ENCODE data around the gene RBFOX1. TPM values are rescaled to one million over a fixed set of nuclear protein-coding genes. Genes with fewer than 3 reads are reported as not detected.

The RBFOX1 gene
- total RNA-seq, 2 experiments from 2014 or later = not detected

- no peaks in the 10 kb centered on the region for H3K36me3 Mint-ChIP-seq (ENCODE audit: low read depth)
- H3K4me1 Mint-ChIP-seq = no peaks in the 10 kb centered on the region
- H3K9me3 Mint-ChIP-seq = peaks cover 41% of the 10 kb centered on the region
- H3K4me3 Mint-ChIP-seq = no peak overlapping the region
- DNase-seq = no peak
- ChIA-PET CTCF (no interaction called here), POLR2A (no interaction called here)
- no peak overlapping the region for H3K27ac Mint-ChIP-seq
- no peaks in the 10 kb centered on the region for H3K27me3 Mint-ChIP-seq
Measured at GRCh38 chr16:7393680-7394079, 61.0 kb downstream of the RBFOX1 start.

GRCh38 chr16:7394720-7395336, 62.2 kb downstream of the RBFOX1 start:
- ChIA-PET POLR2A (no interaction called here), CTCF (no interaction called here)
- no peak overlapping the region for H3K4me3 Mint-ChIP-seq
- no peaks in the 10 kb centered on the region for H3K36me3 Mint-ChIP-seq (ENCODE audit: low read depth)
- no peaks in the 10 kb centered on the region for H3K27me3 Mint-ChIP-seq
- DNase-seq = no peak
- H3K4me1 Mint-ChIP-seq = no peaks in the 10 kb centered on the region
- peaks cover 39% of the 10 kb centered on the region for H3K9me3 Mint-ChIP-seq
- H3K27ac Mint-ChIP-seq = no peak overlapping the region

- Mint-ChIP-seq H3K4me1 (no peaks in the 10 kb centered on the region), H3K27ac (no peak overlapping the region), H3K9me3 (peaks cover 24% of the 10 kb centered on the region), H3K27me3 (no peaks in the 10 kb centered on the region), H3K36me3 (ENCODE audit: low read depth) (no peaks in the 10 kb centered on the region), H3K4me3 (no peak overlapping the region)
- CTCF ChIA-PET = no interaction called here
- no peak for DNase-seq
- POLR2A ChIA-PET = no interaction called here
Measured at GRCh38 chr16:7397901-7398300, 65.3 kb downstream of the RBFOX1 start.

GRCh38 chr16:7398536-7398935, 65.9 kb downstream of the RBFOX1 start:
- Mint-ChIP-seq H3K27ac (no peak overlapping the region), H3K4me3 (no peak overlapping the region), H3K36me3 (ENCODE audit: low read depth) (no peaks in the 10 kb centered on the region), H3K4me1 (no peaks in the 10 kb centered on the region), H3K27me3 (no peaks in the 10 kb centered on the region), H3K9me3 (peaks cover 22% of the 10 kb centered on the region)
- no peak for DNase-seq
- ChIA-PET CTCF (no interaction called here), POLR2A (no interaction called here)

GRCh38 chr16:7399296-7399695, 66.7 kb downstream of the RBFOX1 start:
- Mint-ChIP-seq H3K27ac (no peak overlapping the region), H3K27me3 (no peaks in the 10 kb centered on the region), H3K36me3 (ENCODE audit: low read depth) (no peaks in the 10 kb centered on the region), H3K4me3 (no peak overlapping the region), H3K9me3 (peaks cover 18% of the 10 kb centered on the region), H3K4me1 (no peaks in the 10 kb centered on the region)
- CTCF ChIA-PET = no interaction called here
- no peak for DNase-seq
- POLR2A ChIA-PET = no interaction called here

- Mint-ChIP-seq H3K9me3 (peaks cover 12% of the 10 kb centered on the region), H3K36me3 (ENCODE audit: low read depth) (no peaks in the 10 kb centered on the region), H3K27ac (no peak overlapping the region), H3K4me3 (no peak overlapping the region), H3K27me3 (no peaks in the 10 kb centered on the region), H3K4me1 (no peaks in the 10 kb centered on the region)
- DNase-seq = no peak
- CTCF ChIA-PET = no interaction called here
- POLR2A ChIA-PET = no interaction called here
Measured at GRCh38 chr16:7400117-7400890, 67.7 kb downstream of the RBFOX1 start.

- H3K4me3 Mint-ChIP-seq = no peak overlapping the region
Measured at GRCh38 chr16:7404217-7404616, 71.6 kb downstream of the RBFOX1 start.

GRCh38 chr16:7405166-7405565, 72.5 kb downstream of the RBFOX1 start:
- no peaks in the 10 kb centered on the region for H3K4me1 Mint-ChIP-seq

More at GRCh38 chr16:7404217-7404616, 71.6 kb downstream of the RBFOX1 start:
- Mint-ChIP-seq H3K9me3 (peaks cover 26% of the 10 kb centered on the region), H3K36me3 (ENCODE audit: low read depth) (no peaks in the 10 kb centered on the region), H3K27ac (no peak overlapping the region), H3K4me1 (no peaks in the 10 kb centered on the region), H3K27me3 (no peaks in the 10 kb centered on the region)
- no peak for DNase-seq
- ChIA-PET CTCF (no interaction called here), POLR2A (no interaction called here)

GRCh38 chr16:7408700-7409365, 76.2 kb downstream of the RBFOX1 start:
- POLR2A ChIA-PET = no interaction called here
- no peak overlapping the region for H3K27ac Mint-ChIP-seq
- H3K9me3 Mint-ChIP-seq = peaks cover 35% of the 10 kb centered on the region
- CTCF ChIA-PET = no interaction called here
- no peak overlapping the region for H3K4me3 Mint-ChIP-seq
- DNase-seq = no peak
- H3K36me3 Mint-ChIP-seq (ENCODE audit: low read depth) = no peaks in the 10 kb centered on the region
- H3K4me1 Mint-ChIP-seq = no peaks in the 10 kb centered on the region
- no peaks in the 10 kb centered on the region for H3K27me3 Mint-ChIP-seq

More at GRCh38 chr16:7405166-7405565, 72.5 kb downstream of the RBFOX1 start:
- Mint-ChIP-seq H3K36me3 (ENCODE audit: low read depth) (no peaks in the 10 kb centered on the region), H3K4me3 (no peak overlapping the region), H3K27ac (no peak overlapping the region), H3K9me3 (peaks cover 26% of the 10 kb centered on the region), H3K27me3 (no peaks in the 10 kb centered on the region)
- CTCF ChIA-PET = no interaction called here
- no peak for DNase-seq
- POLR2A ChIA-PET = no interaction called here

- CTCF ChIA-PET = no interaction called here
- DNase-seq = no peak
- Mint-ChIP-seq H3K4me3 (no peak overlapping the region), H3K9me3 (peaks cover 22% of the 10 kb centered on the region), H3K27me3 (no peaks in the 10 kb centered on the region), H3K4me1 (no peaks in the 10 kb centered on the region), H3K27ac (no peak overlapping the region), H3K36me3 (ENCODE audit: low read depth) (no peaks in the 10 kb centered on the region)
- POLR2A ChIA-PET = no interaction called here
Measured at GRCh38 chr16:7419441-7419840, 86.8 kb downstream of the RBFOX1 start.

- ChIA-PET POLR2A (no interaction called here), CTCF (no interaction called here)
- H3K9me3 Mint-ChIP-seq = peaks cover 24% of the 10 kb centered on the region
- no peaks in the 10 kb centered on the region for H3K36me3 Mint-ChIP-seq (ENCODE audit: low read depth)
- no peak for DNase-seq
- H3K4me3 Mint-ChIP-seq = no peak overlapping the region
- no peak overlapping the region for H3K27ac Mint-ChIP-seq
- no peaks in the 10 kb centered on the region for H3K4me1 Mint-ChIP-seq
- no peaks in the 10 kb centered on the region for H3K27me3 Mint-ChIP-seq
Measured at GRCh38 chr16:7420079-7420478, 87.4 kb downstream of the RBFOX1 start.

GRCh38 chr16:7420843-7421242, 88.2 kb downstream of the RBFOX1 start:
- no peak overlapping the region for H3K4me3 Mint-ChIP-seq
- no peaks in the 10 kb centered on the region for H3K27me3 Mint-ChIP-seq
- H3K27ac Mint-ChIP-seq = no peak overlapping the region

GRCh38 chr16:7421578-7421977, 88.9 kb downstream of the RBFOX1 start:
- POLR2A ChIA-PET = no interaction called here
- Mint-ChIP-seq H3K9me3 (peaks cover 28% of the 10 kb centered on the region), H3K27me3 (no peaks in the 10 kb centered on the region), H3K4me1 (no peaks in the 10 kb centered on the region), H3K4me3 (no peak overlapping the region), H3K36me3 (ENCODE audit: low read depth) (no peaks in the 10 kb centered on the region), H3K27ac (no peak overlapping the region)
- CTCF ChIA-PET = no interaction called here
- DNase-seq = no peak

More at GRCh38 chr16:7420843-7421242, 88.2 kb downstream of the RBFOX1 start:
- ChIA-PET CTCF (no interaction called here), POLR2A (no interaction called here)
- Mint-ChIP-seq H3K36me3 (ENCODE audit: low read depth) (no peaks in the 10 kb centered on the region), H3K9me3 (peaks cover 24% of the 10 kb centered on the region), H3K4me1 (no peaks in the 10 kb centered on the region)
- DNase-seq = no peak

Measured in activated CD4-positive, alpha-beta memory T cell treated with anti-CD3 and anti-CD28 coated beads, Interleukin-2, amount 10 ng/mL, durations not matched to agents 7 days and 5 days (primary cell).